GM21390 (cell line): ENCODE measurements around the gene OGFOD1.
A peak's percentile ranks its signal among the peaks of the same experiment; 100 is the strongest.

Experiments
- ATAC-seq: cut with Tn5 transposase; IDR thresholded peaks from one replicate; pipeline ENCODE4 v1.9.1; 2021; ENCODE audit not compliant: unreplicated experiment

The OGFOD1 gene

GRCh38 chr16:56450986-56451752 lies at the start of gene OGFOD1, which contains the start of gene NUDT21:
OGFOD1 (plus strand) TSS chr16:56451554; CDS start chr16:56451613, 59 bp downstream.
NUDT21 (minus strand) TSS chr16:56451332; CDS start chr16:56451202, 130 bp downstream.
- peak; percentile 98 for ATAC-seq

GRCh38 chr16:56405977-56406672 lies 45.2 kb upstream of the OGFOD1 start:
- ATAC-seq = no peak

- no peak for ATAC-seq
Measured at GRCh38 chr16:56408379-56409098, 42.8 kb upstream of the OGFOD1 start.

- ATAC-seq = no peak
Measured at GRCh38 chr16:56409195-56409594, 42.2 kb upstream of the OGFOD1 start.

GRCh38 chr16:56411123-56411522 lies 40.2 kb upstream of the OGFOD1 start:
- ATAC-seq = no peak

- ATAC-seq = no peak
Measured at GRCh38 chr16:56411624-56412023, 39.7 kb upstream of the OGFOD1 start.

- no peak for ATAC-seq
Measured at GRCh38 chr16:56413381-56413780, 38.0 kb upstream of the OGFOD1 start.

- no peak for ATAC-seq
Measured at GRCh38 chr16:56414366-56414765, 37.0 kb upstream of the OGFOD1 start.

GRCh38 chr16:56415875-56416274 lies 35.5 kb upstream of the OGFOD1 start:
- no peak for ATAC-seq

- no peak for ATAC-seq
Measured at GRCh38 chr16:56417138-56417537, 34.2 kb upstream of the OGFOD1 start.

- ATAC-seq = no peak
Measured at GRCh38 chr16:56419740-56420548, 31.4 kb upstream of the OGFOD1 start.

GRCh38 chr16:56420613-56421012 lies 30.7 kb upstream of the OGFOD1 start:
- ATAC-seq = no peak

GRCh38 chr16:56421313-56421712 lies 30.0 kb upstream of the OGFOD1 start:
- no peak for ATAC-seq

- no peak for ATAC-seq
Measured at GRCh38 chr16:56421976-56422669, 29.2 kb upstream of the OGFOD1 start.

GRCh38 chr16:56422896-56423441 lies 28.4 kb upstream of the OGFOD1 start:
- no peak for ATAC-seq

- no peak for ATAC-seq
Measured at GRCh38 chr16:56423584-56424403, 27.6 kb upstream of the OGFOD1 start.

- ATAC-seq = no peak
Measured at GRCh38 chr16:56424404-56424764, 27.0 kb upstream of the OGFOD1 start.

GRCh38 chr16:56424791-56425438 lies 26.4 kb upstream of the OGFOD1 start:
- ATAC-seq = peak; percentile 30

- peak; percentile 74 for ATAC-seq
Measured at GRCh38 chr16:56425439-56425832, 25.9 kb upstream of the OGFOD1 start, which contains the start of gene AMFR. AMFR (minus strand) TSS chr16:56425545; CDS start chr16:56425327, 218 bp downstream.
